Endodermal cell (in vitro differentiated cells): Measurements from ENCODE around the gene BZW2. TPM values are rescaled to one million over a fixed set of nuclear protein-coding genes. Genes with fewer than 3 reads are reported as not detected.
A peak's percentile ranks its signal among the peaks of the same experiment; 100 is the strongest.
"Not testable (repeated sequence)": the region's sequence is repeated elsewhere in the genome, so short reads cannot be mapped to it uniquely, and the experiment has no call there.

ENCODE experiments used
- DNase-seq: peaks from one replicate; pipeline ENCODE4 v3.0.0-alpha.2; 2017
- H3K27ac ChIP-seq: 2 replicates; pipeline ENCODE4 v1.5.1; 2013; ENCODE audit warnings: mild to moderate bottlenecking, low read depth, low read length, moderate library complexity
- H3K27me3 ChIP-seq: 2 replicates; pipeline ENCODE4 v1.6.1; 2013; ENCODE audit warnings: mild to moderate bottlenecking, low read length, moderate library complexity; ENCODE audit not compliant: insufficient read depth, control insufficient read depth, poor library complexity, severe bottlenecking
- H3K36me3 ChIP-seq: 2 replicates; pipeline ENCODE4 v1.7.0; 2013; ENCODE audit warnings: mild to moderate bottlenecking, low read length, moderate library complexity; ENCODE audit not compliant: control insufficient read depth, insufficient read depth
- H3K4me1 ChIP-seq: one replicate; pipeline ENCODE4 v1.7.0; 2013; ENCODE audit warnings: low read length; ENCODE audit not compliant: control insufficient read depth, insufficient read depth
- H3K4me3 ChIP-seq: 2 replicates; pipeline ENCODE4 v1.5.1; 2013; ENCODE audit warnings: mild to moderate bottlenecking, low read length, moderate library complexity
- H3K9ac ChIP-seq: 2 replicates; pipeline ENCODE4 v1.6.1; 2013; ENCODE audit warnings: mild to moderate bottlenecking, low read length, moderate library complexity; ENCODE audit not compliant: poor library complexity, severe bottlenecking; ENCODE audit errors: extremely low read depth
- H3K9me3 ChIP-seq: 2 replicates; pipeline ENCODE4 v1.6.1; 2013; ENCODE audit warnings: mild to moderate bottlenecking, low read length, moderate library complexity; ENCODE audit not compliant: control insufficient read depth
- H3K27ac Mint-ChIP-seq: 2 replicates; pipeline ENCODE4 v1.8.0; 2020; ENCODE audit warnings: mixed read lengths
- H3K27me3 Mint-ChIP-seq: 2 replicates; pipeline ENCODE4 v1.8.0; 2021; ENCODE audit warnings: mild to moderate bottlenecking, mixed read lengths; ENCODE audit not compliant: insufficient read depth
- H3K36me3 Mint-ChIP-seq: 2 replicates; pipeline ENCODE4 v1.8.0; 2020; ENCODE audit warnings: low read depth, mixed read lengths
- H3K4me1 Mint-ChIP-seq: 2 replicates; pipeline ENCODE4 v1.8.0; 2020; ENCODE audit warnings: mixed read lengths
- H3K4me3 Mint-ChIP-seq: 2 replicates; pipeline ENCODE4 v1.8.0; 2020; ENCODE audit warnings: mild to moderate bottlenecking, moderate library complexity, mixed read lengths
- H3K9me3 Mint-ChIP-seq: 2 replicates; pipeline ENCODE4 v1.8.0; 2020; ENCODE audit warnings: mild to moderate bottlenecking, mixed read lengths
- CTCF ChIP-seq: fragments of 200-600 bp; sonication (generic); conservative IDR thresholded peaks from 2 replicates; pipeline ENCODE4 v1.5.0; 2021; ENCODE audit warnings: antibody characterized with exemption, mild to moderate bottlenecking
- WGBS, 2 experiments: methylation state at CpG; one replicate each; pipeline versions ENCODE4 v1.1.5 to v1.1.7; 2013; ENCODE audit warnings: missing lambda C conversion rate in 2 of 2, mixed read lengths in 1 of 2; ENCODE audit not compliant: insufficient coverage in 1 of 2, insufficient read length in 1 of 2; 5-methylcytosine and 5-hydroxymethylcytosine counted together
- total RNA-seq, 2 donors: library from RNA; stranded (reverse); fragmentation: NEBNext Ultra II Directional in 1 of 2; extraction: Animal tissue kit (Norgen Biotek cat#: 25700) in 1 of 2; gene quantifications; 2 replicates in 1 of 2; 3 replicates in 1 of 2; pipeline ENCODE4 v1.2.1, GENCODE V29; 2021

The BZW2 gene
- total RNA-seq, 2 donors from 2014 or later = 75.1 to 87.7 TPM

- Histone ChIP-seq H3K4me3 (no peak overlapping the region), H3K27me3 (no peaks in the 10 kb centered on the region), H3K27ac (no peak overlapping the region), H3K36me3 (no peaks in the 10 kb centered on the region), H3K9ac (no peak overlapping the region), H3K9me3 (no peaks in the 10 kb centered on the region), H3K4me1 (peaks cover 6% of the 10 kb centered on the region)
- Mint-ChIP-seq H3K4me1 (peaks cover 13% of the 10 kb centered on the region), H3K4me3 (no peak overlapping the region), H3K9me3 (no peaks in the 10 kb centered on the region), H3K27me3 (no peaks in the 10 kb centered on the region), H3K27ac (no peak overlapping the region), H3K36me3 (no peaks in the 10 kb centered on the region)
- no peak for DNase-seq
- TF ChIP-seq CTCF = no peak
Observed at GRCh38 chr7:16655394-16655793, 9.4 kb downstream of the BZW2 start.

- TF ChIP-seq CTCF = no peak
- no peak for DNase-seq
- Histone ChIP-seq H3K9me3 (no peaks in the 10 kb centered on the region), H3K9ac (no peak overlapping the region), H3K36me3 (no peaks in the 10 kb centered on the region), H3K4me3 (no peak overlapping the region), H3K4me1 (peaks cover 6% of the 10 kb centered on the region), H3K27ac (no peak overlapping the region), H3K27me3 (no peaks in the 10 kb centered on the region)
- Mint-ChIP-seq H3K9me3 (no peaks in the 10 kb centered on the region), H3K27me3 (no peaks in the 10 kb centered on the region), H3K4me1 (peaks cover 17% of the 10 kb centered on the region), H3K27ac (no peak overlapping the region), H3K4me3 (no peak overlapping the region), H3K36me3 (no peaks in the 10 kb centered on the region)
- WGBS, 2 experiments = 97 to 100% methylated on average over 1 of the region's 1 CpG
Observed at GRCh38 chr7:16656141-16656540, 10.2 kb downstream of the BZW2 start.

GRCh38 chr7:16657656-16658279, 11.8 kb downstream of the BZW2 start:
- H3K36me3 ChIP-seq = no peaks in the 10 kb centered on the region
- H3K27me3 ChIP-seq = no peaks in the 10 kb centered on the region
- 82 to 87% methylated on average over 1 to 4 of the region's 4 CpGs for WGBS, 2 experiments
- H3K27ac ChIP-seq = peak overlapping the region; percentile 6
- Mint-ChIP-seq H3K27me3 (no peaks in the 10 kb centered on the region), H3K36me3 (no peaks in the 10 kb centered on the region), H3K9me3 (no peaks in the 10 kb centered on the region), H3K4me1 (peaks cover 23% of the 10 kb centered on the region), H3K27ac (peak overlapping the region; percentile 40), H3K4me3 (no peak overlapping the region)
- no peak overlapping the region for H3K9ac ChIP-seq
- no peaks in the 10 kb centered on the region for H3K9me3 ChIP-seq
- peaks cover 6% of the 10 kb centered on the region for H3K4me1 ChIP-seq
- TF ChIP-seq CTCF = peak; percentile 61
- no peak overlapping the region for H3K4me3 ChIP-seq
- peak; percentile 69 for DNase-seq

GRCh38 chr7:16659854-16660497, 14.0 kb downstream of the BZW2 start:
- not testable (repeated sequence) for H3K27me3 ChIP-seq, H3K36me3 ChIP-seq, H3K9me3 ChIP-seq, H3K27ac ChIP-seq, H3K4me1 ChIP-seq, H3K4me3 Mint-ChIP-seq, H3K27ac Mint-ChIP-seq, DNase-seq, H3K4me3 ChIP-seq, H3K27me3 Mint-ChIP-seq, H3K36me3 Mint-ChIP-seq, H3K9ac ChIP-seq, H3K9me3 Mint-ChIP-seq
- peaks cover 23% of the 10 kb centered on the region for H3K4me1 Mint-ChIP-seq
- 86 to 89% methylated on average over 7 to 8 of the region's 8 CpGs for WGBS, 2 experiments
